GM23338 (cell line): Measurements from ENCODE around the gene SHPK. TPM values are rescaled to one million over a fixed set of nuclear protein-coding genes. Genes with fewer than 3 reads are reported as not detected.

ENCODE experiments used
- ATAC-seq: fragments of 200-7000 bp; cut with Tn5 transposase; 3 replicates; pipeline ENCODE4 v1.9.1; 2020
- DNase-seq: peaks from one replicate; pipeline ENCODE4 v3.0.0-alpha.2; 2015; ENCODE audit warnings: low spot score
- H2AFZ ChIP-seq: fragments of 200-600 bp; sonication (generic); 2 replicates; pipeline ENCODE4 v1.8.0; 2016; ENCODE audit warnings: antibody characterized with exemption, mild to moderate bottlenecking, moderate library complexity
- H3F3A ChIP-seq: fragments of 200-600 bp; sonication (generic); replicated peaks from 2 replicates; pipeline ENCODE4 v1.8.0; 2017; ENCODE audit warnings: antibody characterized with exemption, mixed run types, low read depth
- H3K27ac ChIP-seq: fragments of 200-600 bp; sonication (generic); 2 replicates; pipeline ENCODE4 v1.6.1; 2016; ENCODE audit warnings: low read depth
- H3K27me3 ChIP-seq: fragments of 200-600 bp; sonication (generic); 2 replicates; pipeline ENCODE4 v1.8.0; 2016; ENCODE audit warnings: mild to moderate bottlenecking, mixed run types, moderate library complexity; ENCODE audit not compliant: insufficient read depth
- H3K36me3 ChIP-seq: fragments of 200-600 bp; sonication (generic); 2 replicates; pipeline ENCODE4 v1.8.0; 2016; ENCODE audit warnings: mild to moderate bottlenecking; ENCODE audit not compliant: insufficient read depth
- H3K4me1 ChIP-seq: fragments of 200-600 bp; sonication (generic); 2 replicates; pipeline ENCODE4 v1.8.0; 2016; ENCODE audit warnings: mild to moderate bottlenecking, moderate library complexity; ENCODE audit not compliant: insufficient read depth
- H3K4me2 ChIP-seq: fragments of 200-600 bp; sonication (generic); 2 replicates; pipeline ENCODE4 v1.7.1; 2017; ENCODE audit warnings: mixed run types
- H3K4me3 ChIP-seq: fragments of 200-600 bp; sonication (generic); 2 replicates; pipeline ENCODE4 v1.6.1; 2016; ENCODE audit warnings: mixed run types
- H3K79me2 ChIP-seq: fragments of 200-600 bp; sonication (generic); replicated peaks from 2 replicates; pipeline ENCODE4 v1.8.0; 2017; ENCODE audit warnings: mild to moderate bottlenecking; ENCODE audit not compliant: insufficient read depth
- H3K9me2 ChIP-seq: fragments of 200-600 bp; sonication (generic); 2 replicates; pipeline ENCODE4 v1.8.0; 2017; ENCODE audit not compliant: insufficient read depth
- H4K20me1 ChIP-seq: fragments of 200-600 bp; sonication (generic); replicated peaks from 2 replicates; pipeline ENCODE4 v1.8.0; 2017; ENCODE audit warnings: mild to moderate bottlenecking; ENCODE audit not compliant: insufficient read depth
- H3K27ac Mint-ChIP-seq: 2 replicates; pipeline ENCODE4 v1.8.0; 2020; ENCODE audit warnings: inconsistent platforms, mild to moderate bottlenecking, moderate library complexity, mixed read lengths
- H3K27me3 Mint-ChIP-seq: 3 replicates; pipeline ENCODE4 v1.8.0; 2022; ENCODE audit warnings: low read depth, mild to moderate bottlenecking, moderate library complexity, mixed read lengths, inconsistent platforms; ENCODE audit not compliant: insufficient read depth, poor library complexity
- H3K36me3 Mint-ChIP-seq: 3 replicates; pipeline ENCODE4 v1.8.0; 2021; ENCODE audit warnings: low read depth, mild to moderate bottlenecking, inconsistent platforms, moderate library complexity, mixed read lengths
- H3K4me1 Mint-ChIP-seq: 3 replicates; pipeline ENCODE4 v1.8.0; 2020; ENCODE audit warnings: mild to moderate bottlenecking, inconsistent platforms, mixed read lengths
- H3K4me3 Mint-ChIP-seq: 3 replicates; pipeline ENCODE4 v1.8.0; 2021; ENCODE audit warnings: moderate library complexity, mild to moderate bottlenecking, inconsistent platforms, mixed read lengths
- H3K9me3 Mint-ChIP-seq: 3 replicates; pipeline ENCODE4 v1.8.0; 2020; ENCODE audit warnings: moderate library complexity, mild to moderate bottlenecking, inconsistent platforms, mixed read lengths
- CTCF ChIP-seq, 2 experiments: fragments of 200-600 bp in 1 of 2; sonication (generic) in 1 of 2; conservative IDR thresholded peaks; 2 replicates each; pipeline versions ENCODE4 v1.5.1 to v1.6.1; 2016 to 2017; ENCODE audit warnings: antibody characterized with exemption in 2 of 2, low read depth in 2 of 2, mild to moderate bottlenecking in 2 of 2, moderate library complexity in 1 of 2
- ETS1 ChIP-seq: IDR thresholded peaks from 2 replicates; pipeline ENCODE4 v1.6.1; 2016; ENCODE audit warnings: antibody characterized with exemption
- EZH2 ChIP-seq: fragments of 200-600 bp; sonication (generic); IDR thresholded peaks from one replicate; pipeline ENCODE4 v1.8.0; 2017; ENCODE audit warnings: antibody characterized with exemption, mild to moderate bottlenecking, low read depth; ENCODE audit not compliant: unreplicated experiment
- NANOG ChIP-seq: IDR thresholded peaks from 2 replicates; pipeline ENCODE4 v1.6.1; 2016; ENCODE audit warnings: antibody characterized with exemption, borderline replicate concordance
- STAT1 ChIP-seq: IDR thresholded peaks from one replicate; pipeline ENCODE4 v1.6.1; 2016; ENCODE audit warnings: antibody characterized with exemption; ENCODE audit not compliant: unreplicated experiment
- ZNF114 ChIP-seq: fragments of 250-450 bp; sonication (Bioruptor Pico); IDR thresholded peaks from 2 replicates; pipeline ENCODE4 v1.5.0; 2020; ENCODE audit warnings: mild to moderate bottlenecking, moderate library complexity
- ZNF331 ChIP-seq: fragments of 250-450 bp; sonication (Bioruptor Pico); IDR thresholded peaks from 2 replicates; pipeline ENCODE4 v1.5.0; 2020; ENCODE audit warnings: low read depth, mild to moderate bottlenecking, moderate library complexity
- ZNF462 ChIP-seq: fragments of 250-450 bp; sonication (Bioruptor Pico); IDR thresholded peaks from 2 replicates; pipeline ENCODE4 v1.5.0; 2020; ENCODE audit warnings: mild to moderate bottlenecking, moderate library complexity
- polyA plus RNA-seq: library from polyadenylated mRNA; unstranded; fragments of >200 nt; fragmentation: Nextera tagmentation; extraction: Ambion mirVana; gene quantifications from 2 replicates; pipeline ENCODE4 v1.2.1, GENCODE V29; 2016
- total RNA-seq: library from RNA; depleted of rRNA; stranded (reverse); fragments of >200 nt; shearing (Covaris generic); gene quantifications from 2 replicates; pipeline ENCODE4 v1.2.3, GENCODE V29; 2014
- TF ChIP-seq, protein P1 (sequence below): IDR thresholded peaks from one replicate; pipeline ENCODE4 v1.6.1; 2018; ENCODE audit warnings: antibody characterized with exemption; ENCODE audit not compliant: unreplicated experiment

Gene SHPK
- total and polyA plus RNA-seq, 2 experiments from 2014 or later = 11.5 to 34.3 TPM

- no peak overlapping the region for H3K4me3 ChIP-seq
- no peaks in the 10 kb centered on the region for H3K9me2 ChIP-seq
- no peaks in the 10 kb centered on the region for H3K27me3 ChIP-seq
- ATAC-seq (no peak), DNase-seq (no peak)
- no peak overlapping the region for H2AFZ ChIP-seq
- Mint-ChIP-seq H3K4me3 (no peak overlapping the region), H3K9me3 (no peaks in the 10 kb centered on the region), H3K27me3 (peaks cover 3% of the 10 kb centered on the region), H3K36me3 (peaks cover 9% of the 10 kb centered on the region), H3K4me1 (no peaks in the 10 kb centered on the region), H3K27ac (peak overlapping the region; percentile 73; the same call in 1 of the 2 replicates)
- no peak overlapping the region for H3K4me2 ChIP-seq
- no peaks in the 10 kb centered on the region for H3K4me1 ChIP-seq
- no peaks in the 10 kb centered on the region for H3K79me2 ChIP-seq
- H3K36me3 ChIP-seq = no peaks in the 10 kb centered on the region
- no peaks in the 10 kb centered on the region; the same call in 1 of the 2 replicates for H4K20me1 ChIP-seq
- no peaks in the 10 kb centered on the region for H3F3A ChIP-seq
- TF ChIP-seq STAT1 (no peak), ETS1 (no peak), EZH2 (no peak), ZNF114 (CRISPR knock-in tag) (no peak), NANOG (no peak), CTCF (conservative IDR thresholded peaks at IDR 0.05; ENCODE audit: low read depth in 2 of 2) (no peak), ZNF462 (CRISPR knock-in tag) (no peak), ZNF331 (CRISPR knock-in tag) (no peak)
- TF ChIP-seq, protein P1, sequence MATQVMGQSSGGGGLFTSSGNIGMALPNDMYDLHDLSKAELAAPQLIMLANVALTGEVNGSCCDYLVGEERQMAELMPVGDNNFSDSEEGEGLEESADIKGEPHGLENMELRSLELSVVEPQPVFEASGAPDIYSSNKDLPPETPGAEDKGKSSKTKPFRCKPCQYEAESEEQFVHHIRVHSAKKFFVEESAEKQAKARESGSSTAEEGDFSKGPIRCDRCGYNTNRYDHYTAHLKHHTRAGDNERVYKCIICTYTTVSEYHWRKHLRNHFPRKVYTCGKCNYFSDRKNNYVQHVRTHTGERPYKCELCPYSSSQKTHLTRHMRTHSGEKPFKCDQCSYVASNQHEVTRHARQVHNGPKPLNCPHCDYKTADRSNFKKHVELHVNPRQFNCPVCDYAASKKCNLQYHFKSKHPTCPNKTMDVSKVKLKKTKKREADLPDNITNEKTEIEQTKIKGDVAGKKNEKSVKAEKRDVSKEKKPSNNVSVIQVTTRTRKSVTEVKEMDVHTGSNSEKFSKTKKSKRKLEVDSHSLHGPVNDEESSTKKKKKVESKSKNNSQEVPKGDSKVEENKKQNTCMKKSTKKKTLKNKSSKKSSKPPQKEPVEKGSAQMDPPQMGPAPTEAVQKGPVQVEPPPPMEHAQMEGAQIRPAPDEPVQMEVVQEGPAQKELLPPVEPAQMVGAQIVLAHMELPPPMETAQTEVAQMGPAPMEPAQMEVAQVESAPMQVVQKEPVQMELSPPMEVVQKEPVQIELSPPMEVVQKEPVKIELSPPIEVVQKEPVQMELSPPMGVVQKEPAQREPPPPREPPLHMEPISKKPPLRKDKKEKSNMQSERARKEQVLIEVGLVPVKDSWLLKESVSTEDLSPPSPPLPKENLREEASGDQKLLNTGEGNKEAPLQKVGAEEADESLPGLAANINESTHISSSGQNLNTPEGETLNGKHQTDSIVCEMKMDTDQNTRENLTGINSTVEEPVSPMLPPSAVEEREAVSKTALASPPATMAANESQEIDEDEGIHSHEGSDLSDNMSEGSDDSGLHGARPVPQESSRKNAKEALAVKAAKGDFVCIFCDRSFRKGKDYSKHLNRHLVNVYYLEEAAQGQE = no peak
- no peak overlapping the region for H3K27ac ChIP-seq
Measured at GRCh38 chr17:3594051-3594800, 41.8 kb downstream of the SHPK start.
